A549 (cell line): ENCODE measurements around the gene PRR18. TPM values are rescaled to one million over a fixed set of nuclear protein-coding genes. Genes with fewer than 3 reads are reported as not detected.

ENCODE experiments used
- ATAC-seq, 2 experiments: fragments of 200-7000 bp in 1 of 2; fragments of >200 bp in 1 of 2; cut with Nextera tagmentation in 1 of 2; cut with Tn5 transposase in 1 of 2; 3 replicates each; pipeline versions ENCODE4 v1.8.0 to v1.9.1; 2018 to 2020; ENCODE audit warnings: mild to moderate bottlenecking in 1 of 2, moderate library complexity in 1 of 2
- CTCF ChIA-PET: fragments of 300-600 bp; sonication (Branson Sonifier 250); formaldehyde crosslinking; extraction: SDS; loops from one replicate; lab custom pipeline; 2021; ENCODE audit warnings: antibody characterized with exemption, inconsistent platforms; lab: Yijun Ruan, JAX
- POLR2A ChIA-PET: fragments of 350-600 bp; formaldehyde crosslinking; extraction: SDS; loops from one replicate; lab custom pipeline; 2021; ENCODE audit warnings: antibody characterized with exemption, inconsistent platforms; lab: Yijun Ruan, JAX
- DNase-seq, 2 experiments: peaks; one replicate each; pipeline versions ENCODE4 v3.0.0 to v3.0.0-alpha.2; 2011 to 2016; ENCODE audit warnings: low read depth in 1 of 2, low spot score in 1 of 2
- FAIRE-seq: peaks from 2 replicates; lab custom pipeline; 2011; peaks lifted over from hg19 to GRCh38; lab: Jason Lieb, UNC
- H3K27ac ChIP-seq, 2 experiments: fragments of >200 bp; sonication (Bioruptor Twin); formaldehyde crosslinking; 3 replicates each; pipeline ENCODE4 v1.5.1; 2016 to 2017
- H3K4me1 ChIP-seq: fragments of >200 bp; sonication (Bioruptor Twin); formaldehyde crosslinking; 3 replicates; pipeline ENCODE4 v1.6.1; 2016
- H3K4me2 ChIP-seq: fragments of >200 bp; sonication (Bioruptor Twin); formaldehyde crosslinking; 3 replicates; pipeline ENCODE4 v1.6.1; 2016
- H3K4me3 ChIP-seq: fragments of >200 bp; sonication (Bioruptor Twin); formaldehyde crosslinking; 3 replicates; pipeline ENCODE4 v1.5.1; 2016
- H3K9me3 ChIP-seq: fragments of >200 bp; sonication (Bioruptor Twin); formaldehyde crosslinking; 3 replicates; pipeline ENCODE4 v1.6.1; 2016
- CBX8 ChIP-seq: fragments of 200-600 bp; sonication (generic); IDR thresholded peaks from 2 replicates; pipeline ENCODE4 v1.6.1; 2016
- CHD2 ChIP-seq: fragments of 150-350 bp; IDR thresholded peaks from 2 replicates; pipeline ENCODE4 v1.6.1; 2014; ENCODE audit warnings: low read length; ENCODE audit not compliant: partially characterized antibody
- CHD4 ChIP-seq: fragments of 200-600 bp; sonication (generic); IDR thresholded peaks from 2 replicates; pipeline ENCODE4 v1.6.1; 2016; ENCODE audit warnings: antibody characterized with exemption, mild to moderate bottlenecking, borderline replicate concordance
- CTCF ChIP-seq: fragments of >200 bp; sonication (Bioruptor Twin); formaldehyde crosslinking; IDR thresholded peaks from 3 replicates; pipeline ENCODE4 v1.5.1; 2016
- EHF ChIP-seq: fragments of 250-450 bp; sonication (Bioruptor Pico); IDR thresholded peaks from 2 replicates; pipeline ENCODE4 v1.5.0; 2020; ENCODE audit warnings: mild to moderate bottlenecking
- ELK1 ChIP-seq: fragments of 150-350 bp; IDR thresholded peaks from 2 replicates; pipeline ENCODE4 v1.6.1; 2014; ENCODE audit warnings: low read depth, mild to moderate bottlenecking, low read length
- EP300 ChIP-seq, 2 experiments: fragments of >200 bp; sonication (Bioruptor Twin); formaldehyde crosslinking; IDR thresholded peaks; 2 replicates in 1 of 2; 3 replicates in 1 of 2; pipeline ENCODE4 v1.6.1; 2016 to 2017
- ESRRA ChIP-seq: fragments of 150-350 bp; IDR thresholded peaks from 2 replicates; pipeline ENCODE4 v1.6.1; 2014; ENCODE audit warnings: mild to moderate bottlenecking, low read length, borderline replicate concordance
- FOXS1 ChIP-seq: fragments of 250-450 bp; sonication (Bioruptor Pico); IDR thresholded peaks from 2 replicates; pipeline ENCODE4 v1.5.0; 2020; ENCODE audit warnings: mild to moderate bottlenecking, moderate library complexity
- GATA3 ChIP-seq: IDR thresholded peaks from 2 replicates; pipeline ENCODE4 v1.6.1; 2012; ENCODE audit warnings: borderline replicate concordance
- HEYL ChIP-seq: fragments of 250-450 bp; sonication (Bioruptor Pico); IDR thresholded peaks from 2 replicates; pipeline ENCODE4 v1.8.0; 2021; ENCODE audit warnings: mild to moderate bottlenecking, moderate library complexity
- HMGXB4 ChIP-seq: fragments of 250-450 bp; sonication (Bioruptor Pico); IDR thresholded peaks from 2 replicates; pipeline ENCODE4 v1.5.0; 2021; ENCODE audit warnings: mild to moderate bottlenecking, moderate library complexity, borderline replicate concordance
- HOXA7 ChIP-seq: fragments of 250-450 bp; sonication (Bioruptor Pico); IDR thresholded peaks from 2 replicates; pipeline ENCODE4 v1.5.0; 2020; ENCODE audit warnings: mild to moderate bottlenecking, moderate library complexity
- HOXB13 ChIP-seq: fragments of 250-450 bp; sonication (Bioruptor Pico); IDR thresholded peaks from 2 replicates; pipeline ENCODE4 v1.5.0; 2020; ENCODE audit warnings: low read depth, mild to moderate bottlenecking, moderate library complexity
- JUNB ChIP-seq: fragments of >200 bp; sonication (Bioruptor Twin); formaldehyde crosslinking; IDR thresholded peaks from 2 replicates; pipeline ENCODE4 v1.6.1; 2016
- KDM5A ChIP-seq: fragments of 200-600 bp; sonication (generic); IDR thresholded peaks from 2 replicates; pipeline ENCODE4 v1.6.1; 2016; ENCODE audit warnings: antibody characterized with exemption, mild to moderate bottlenecking
- MAX ChIP-seq: IDR thresholded peaks from 2 replicates; pipeline ENCODE4 v1.6.1; 2012
- MAZ ChIP-seq: fragments of 150-350 bp; IDR thresholded peaks from 2 replicates; pipeline ENCODE4 v1.6.1; 2014; ENCODE audit warnings: antibody characterized with exemption, low read depth, low read length, borderline replicate concordance
- NFE2L2 ChIP-seq: fragments of 150-350 bp; conservative IDR thresholded peaks from 2 replicates; pipeline ENCODE4 v1.6.1; 2014; ENCODE audit warnings: low read length
- NR3C1 ChIP-seq: fragments of >200 bp; sonication (Bioruptor Twin); formaldehyde crosslinking; IDR thresholded peaks from 3 replicates; pipeline ENCODE4 v1.6.1; 2017
- PHF8 ChIP-seq: fragments of 200-600 bp; sonication (generic); IDR thresholded peaks from 2 replicates; pipeline ENCODE4 v1.6.1; 2016; ENCODE audit warnings: low read depth, mild to moderate bottlenecking, antibody characterized with exemption, moderate library complexity, borderline replicate concordance
- POLR2AphosphoS2 ChIP-seq: conservative IDR thresholded peaks from 2 replicates; pipeline ENCODE4 v1.6.1; 2012; ENCODE audit warnings: low read length, improper control_type of control experiment, inconsistent platforms
- RAD21 ChIP-seq, 2 experiments: fragments of >200 bp in 1 of 2; sonication (Bioruptor Twin) in 1 of 2; formaldehyde crosslinking in 1 of 2; IDR thresholded peaks in 1 of 2; conservative IDR thresholded peaks in 1 of 2; 2 replicates in 1 of 2; 3 replicates in 1 of 2; pipeline ENCODE4 v1.6.1; 2012 to 2018; ENCODE audit warnings: inconsistent platforms in 1 of 2
- RARB ChIP-seq: fragments of 250-450 bp; sonication (Bioruptor Pico); IDR thresholded peaks from 2 replicates; pipeline ENCODE4 v1.8.0; 2021; ENCODE audit warnings: mild to moderate bottlenecking, moderate library complexity
- RCOR1 ChIP-seq: fragments of 150-350 bp; IDR thresholded peaks from 2 replicates; pipeline ENCODE4 v1.6.1; 2014; ENCODE audit warnings: antibody characterized with exemption, low read length, low read depth
- SMC3 ChIP-seq: fragments of >200 bp; sonication (Bioruptor Twin); formaldehyde crosslinking; IDR thresholded peaks from 3 replicates; pipeline ENCODE4 v1.6.1; 2018; ENCODE audit warnings: inconsistent platforms
- ZNF302 ChIP-seq: fragments of 250-450 bp; sonication (Bioruptor Pico); IDR thresholded peaks from 2 replicates; pipeline ENCODE4 v1.9.0; 2021; ENCODE audit warnings: inconsistent platforms, mild to moderate bottlenecking, moderate library complexity
- ZSCAN20 ChIP-seq: fragments of 250-450 bp; sonication (Bioruptor Pico); IDR thresholded peaks from 2 replicates; pipeline ENCODE4 v1.8.0; 2022; ENCODE audit warnings: mild to moderate bottlenecking, moderate library complexity
- WGBS: methylation state at CpG from one replicate; pipeline ENCODE4 v1.1.6; 2017; ENCODE audit errors: missing lambda C conversion rate; 5-methylcytosine and 5-hydroxymethylcytosine counted together
- polyA plus RNA-seq, 4 experiments: library from polyadenylated mRNA; depleted of rRNA in 3 of 4; stranded (reverse); fragments of >200 nt; fragmentation: RNase III in 1 of 4; extraction: RNeasy Plus Mini Kit Qiagen cat#74134 plus additional on column Dnase treatment in 1 of 4; gene quantifications; 2 replicates in 3 of 4; 3 replicates in 1 of 4; pipeline ENCODE4 v1.2.3, GENCODE V29; 2011 to 2017

Gene PRR18
- polyA plus RNA-seq, 2 of the 4 experiments (the other 2 are of a cell fraction), result 0.08 to 0.13 TPM

GRCh38 chr6:166297606-166298005, 10.6 kb downstream of the PRR18 start:
- no peak for FAIRE-seq

GRCh38 chr6:166296035-166296883, 11.9 kb downstream of the PRR18 start:
- ATAC-seq (no peak), DNase-seq (no peak), FAIRE-seq (no peak)
- CTCF ChIA-PET, result interaction anchor here (0.6 to 1.6 kb wide), 5 partner anchors 17 to 776 kb away, joined by 3 to 5 read pairs (median 3); no protein-coding TSS in a partner anchor
- WGBS, result 25% methylated on average over 10 of the region's 10 CpGs
- Histone ChIP-seq H3K4me1 (no peaks in the 10 kb centered on the region), H3K4me3 (no peak overlapping the region), H3K4me2 (no peak overlapping the region), H3K27ac (no peak overlapping the region), H3K9me3 (no peaks in the 10 kb centered on the region)
- POLR2A ChIA-PET, result no interaction called here
- TF ChIP-seq PHF8, result no peak
- TF ChIP-seq NFE2L2, result no peak
- no peak for TF ChIP-seq KDM5A
- no peak for TF ChIP-seq ELK1
- no peak for TF ChIP-seq GATA3
- no peak for TF ChIP-seq SMC3
- no peak for TF ChIP-seq RARB (CRISPR knock-in tag)
- no peak for TF ChIP-seq CHD4
- TF ChIP-seq ESRRA, result no peak
- TF ChIP-seq HOXA7 (CRISPR knock-in tag), result no peak
- TF ChIP-seq HMGXB4 (CRISPR knock-in tag), result no peak
- TF ChIP-seq POLR2AphosphoS2, result no peak
- TF ChIP-seq HOXB13 (CRISPR knock-in tag), result no peak
- no peak for TF ChIP-seq RCOR1
- no peak for TF ChIP-seq NR3C1
- TF ChIP-seq MAX, result no peak
- TF ChIP-seq HEYL (CRISPR knock-in tag), result no peak
- no peak for TF ChIP-seq RAD21 (conservative IDR thresholded peaks at IDR 0.05 in 1 of 2, IDR thresholded peaks at IDR 0.05 in 1 of 2)
- no peak for TF ChIP-seq CBX8
- TF ChIP-seq EP300 (IDR thresholded peaks at IDR 0.05), result no peak

More at GRCh38 chr6:166297606-166298005, 10.6 kb downstream of the PRR18 start:
- no peak overlapping the region for H3K4me3 ChIP-seq
- H3K4me2 ChIP-seq, result no peak overlapping the region
- CTCF ChIA-PET, result interaction anchor here (1.2 to 1.6 kb wide), 2 partner anchors 16 to 22 kb away, joined by 3 to 5 read pairs; no protein-coding TSS in a partner anchor
- DNase-seq, result no peak
- WGBS, result 82% methylated on average over 10 of the region's 23 CpGs
- H3K4me1 ChIP-seq, result no peaks in the 10 kb centered on the region
- no peaks in the 10 kb centered on the region for H3K9me3 ChIP-seq
- TF ChIP-seq ZSCAN20 (CRISPR knock-in tag) (no peak), HEYL (CRISPR knock-in tag) (no peak), CTCF (no peak), ZNF302 (CRISPR knock-in tag) (no peak), FOXS1 (CRISPR knock-in tag) (no peak), EHF (CRISPR knock-in tag) (no peak), JUNB (no peak), CHD2 (no peak), CBX8 (no peak), CHD4 (no peak), MAZ (no peak), HOXA7 (CRISPR knock-in tag) (no peak)
- TF ChIP-seq, all 56 proteins: peak for 0
- no peak for ATAC-seq
- POLR2A ChIA-PET, result no interaction called here
- H3K27ac ChIP-seq, result no peak overlapping the region
